Measurements from ENCODE around the gene SLC35F6.
"Not testable (repeated sequence)": the region's sequence is repeated elsewhere in the genome, so short reads cannot be mapped to it uniquely, and the experiment has no call there.

Gene SLC35F6

DNA sequence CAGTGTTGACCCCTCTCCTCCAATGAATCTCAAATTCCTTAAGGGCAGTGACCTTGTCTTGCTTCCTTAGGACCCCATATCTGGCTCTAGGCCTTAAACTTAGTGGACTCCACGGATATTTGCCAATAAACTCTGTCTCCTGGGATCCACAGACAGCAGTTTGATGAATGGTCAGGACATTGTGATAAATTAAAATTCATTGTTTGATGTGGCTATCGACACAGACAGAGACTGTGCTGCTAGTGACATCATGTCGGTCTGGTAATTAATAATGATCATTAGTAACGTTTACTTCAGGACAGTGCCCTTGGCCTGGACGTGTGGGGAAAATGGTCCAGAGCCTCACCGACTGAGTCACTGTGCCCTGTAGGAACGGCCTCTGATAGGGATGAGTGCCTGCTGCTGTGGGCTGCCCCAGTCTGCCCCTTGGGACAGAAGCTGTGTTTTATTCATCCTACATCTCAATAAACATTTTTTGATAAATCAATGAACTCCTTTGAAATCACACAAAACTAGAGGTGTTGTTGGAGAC lies 5.2 kb upstream of the SLC35F6 start:
- DNase-seq, result peak; percentile 34

GRCh38 chr2:26759845-26760244 lies 4.2 kb upstream of the SLC35F6 start:
- no peak for DNase-seq

GRCh38 chr2:26760991-26761390 lies 3.1 kb upstream of the SLC35F6 start:
- DNase-seq, result not testable (repeated sequence)

- DNase-seq, result no peak
Observed at GRCh38 chr2:26763019-26763418, 1.1 kb upstream of the SLC35F6 start.

DNA sequence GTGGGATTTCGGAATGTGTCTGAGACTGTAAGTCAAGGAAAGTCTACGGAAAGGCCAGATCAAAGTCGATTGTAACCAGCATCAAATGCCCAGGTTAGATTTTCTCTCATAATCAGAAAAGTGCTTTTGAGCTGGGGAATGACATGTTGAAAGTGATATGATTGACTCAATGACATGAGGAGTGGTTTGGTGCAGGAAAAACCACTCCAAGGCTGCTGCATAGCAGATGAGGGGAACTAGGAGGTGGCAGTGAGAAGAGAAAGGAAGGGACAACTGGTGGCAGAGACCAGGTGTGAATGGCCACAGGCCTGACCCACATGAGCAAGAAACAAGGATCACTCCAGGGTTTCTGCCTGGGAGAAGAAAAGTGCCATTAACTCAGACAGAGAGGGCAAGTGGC lies 822 bp downstream of the SLC35F6 start:
- no peak for DNase-seq

- no peak for DNase-seq
Observed at GRCh38 chr2:26765475-26766200, 1.6 kb downstream of the SLC35F6 start.

DNA sequence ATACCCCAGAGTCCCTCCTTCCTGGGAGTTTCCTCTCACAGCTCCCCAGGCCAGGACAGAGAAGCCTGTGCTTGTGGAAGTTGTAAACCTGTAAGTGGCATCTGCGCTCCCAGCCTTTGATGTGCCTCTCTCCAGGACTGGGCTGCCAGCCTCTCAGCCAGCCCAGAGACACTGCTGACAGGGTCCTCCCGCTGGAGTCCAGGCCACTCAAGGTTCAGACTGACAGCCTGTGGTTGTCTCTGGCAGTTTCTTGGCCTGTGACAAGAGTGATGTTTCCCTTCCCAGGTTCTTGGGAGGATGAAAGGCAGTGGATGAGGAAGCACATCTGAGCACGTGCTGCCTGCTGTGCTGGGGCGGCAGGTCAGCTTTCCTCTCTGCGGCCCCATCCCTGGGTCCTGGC lies 3.0 kb downstream of the SLC35F6 start:
- DNase-seq, result no peak

DNA sequence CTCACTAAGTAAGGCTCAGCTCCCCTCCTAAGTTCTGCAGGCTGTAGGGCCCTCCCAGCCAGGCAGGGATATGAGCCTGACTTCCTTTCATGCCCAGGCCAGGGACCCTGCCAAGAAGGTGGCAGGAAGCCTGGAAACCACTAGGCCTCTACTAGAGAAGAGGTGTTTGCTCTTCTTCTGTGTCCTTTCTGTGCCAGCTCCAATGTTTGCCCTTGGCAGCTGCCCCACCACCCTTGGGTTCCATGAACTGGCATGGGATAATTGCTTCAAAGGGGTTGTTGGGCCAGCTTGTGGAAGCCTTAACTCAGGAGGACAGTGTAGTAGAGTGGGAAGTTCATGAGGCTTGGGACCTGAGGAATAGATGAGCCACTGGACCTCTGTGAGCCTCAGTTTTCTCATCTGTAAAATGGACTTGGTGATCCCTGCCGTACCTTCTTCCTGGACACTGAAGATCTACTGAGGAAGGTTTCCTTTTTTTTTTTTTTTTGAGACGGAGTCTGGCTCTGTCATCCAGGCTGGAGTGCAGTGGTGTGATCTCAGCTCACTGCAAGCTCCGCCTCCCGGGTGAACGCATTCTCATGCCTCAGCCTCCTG lies 3.9 kb downstream of the SLC35F6 start:
- no peak for DNase-seq

DNA sequence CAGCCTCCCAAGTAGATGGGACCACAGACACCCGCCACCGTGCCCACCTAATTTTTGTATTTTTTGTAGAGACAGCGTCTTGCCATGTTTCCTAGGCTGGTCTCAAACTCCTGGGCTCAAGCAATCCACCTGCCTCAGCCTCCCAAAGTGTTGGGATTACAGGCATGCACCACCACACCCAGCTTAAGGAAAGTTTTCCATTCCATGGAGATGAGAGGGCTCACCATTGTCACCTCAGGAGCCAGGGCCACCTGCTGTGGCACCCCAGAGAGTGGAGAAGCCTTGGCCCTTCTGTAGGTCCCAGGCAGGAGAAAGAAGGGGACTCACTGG lies 4.6 kb downstream of the SLC35F6 start:
- no peak for DNase-seq

GRCh38 chr2:26769089-26769761 lies 5.1 kb downstream of the SLC35F6 start:
- no peak for DNase-seq

GRCh38 chr2:26770986-26771586 lies 7.0 kb downstream of the SLC35F6 start:
- peak; percentile 57 for DNase-seq

DNA sequence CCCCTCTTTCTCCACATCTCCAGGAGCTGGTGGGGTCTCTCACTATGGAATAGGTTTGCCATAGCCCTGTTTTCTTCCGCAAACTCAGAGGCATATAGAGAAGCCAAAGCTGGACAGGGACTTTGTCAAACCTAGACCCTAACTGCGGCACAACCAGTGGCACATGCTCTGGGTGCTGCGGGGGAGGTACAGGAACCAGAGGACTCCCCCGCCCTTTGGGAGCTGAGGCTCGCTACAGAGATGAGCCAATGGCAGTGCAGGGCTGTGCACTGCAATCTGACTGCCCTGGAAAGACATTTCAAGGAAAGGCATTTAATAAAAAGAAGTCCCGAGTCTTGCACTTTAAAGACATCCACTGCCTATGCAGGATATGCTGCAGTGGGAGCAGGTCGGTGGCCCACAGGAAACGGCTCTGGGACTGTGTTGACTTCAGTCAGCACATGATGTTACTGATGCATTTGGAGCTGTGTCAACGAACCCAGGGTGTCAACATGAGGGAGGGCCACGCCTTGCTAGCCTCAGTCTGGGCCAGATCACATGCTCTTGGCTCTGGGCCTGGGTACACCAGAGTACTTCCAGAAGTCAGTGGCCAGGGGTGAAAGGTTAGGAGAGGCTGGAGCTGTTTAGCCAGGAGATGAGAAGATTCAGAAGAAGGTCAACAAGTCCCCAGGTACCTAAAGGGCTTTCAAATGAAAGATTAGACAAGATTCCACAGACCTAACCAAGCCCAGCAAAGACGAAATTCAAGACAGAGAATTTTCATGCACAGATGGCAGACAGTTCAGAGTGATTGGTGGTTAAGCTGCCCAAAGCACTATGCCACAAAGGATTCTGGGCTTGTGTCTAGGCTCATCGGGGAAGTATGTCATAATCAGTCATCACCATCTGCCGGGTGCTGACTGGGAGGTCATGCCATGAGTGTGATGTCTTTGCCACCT lies 8.2 kb downstream of the SLC35F6 start:
- peak; percentile 27 for DNase-seq

DNA sequence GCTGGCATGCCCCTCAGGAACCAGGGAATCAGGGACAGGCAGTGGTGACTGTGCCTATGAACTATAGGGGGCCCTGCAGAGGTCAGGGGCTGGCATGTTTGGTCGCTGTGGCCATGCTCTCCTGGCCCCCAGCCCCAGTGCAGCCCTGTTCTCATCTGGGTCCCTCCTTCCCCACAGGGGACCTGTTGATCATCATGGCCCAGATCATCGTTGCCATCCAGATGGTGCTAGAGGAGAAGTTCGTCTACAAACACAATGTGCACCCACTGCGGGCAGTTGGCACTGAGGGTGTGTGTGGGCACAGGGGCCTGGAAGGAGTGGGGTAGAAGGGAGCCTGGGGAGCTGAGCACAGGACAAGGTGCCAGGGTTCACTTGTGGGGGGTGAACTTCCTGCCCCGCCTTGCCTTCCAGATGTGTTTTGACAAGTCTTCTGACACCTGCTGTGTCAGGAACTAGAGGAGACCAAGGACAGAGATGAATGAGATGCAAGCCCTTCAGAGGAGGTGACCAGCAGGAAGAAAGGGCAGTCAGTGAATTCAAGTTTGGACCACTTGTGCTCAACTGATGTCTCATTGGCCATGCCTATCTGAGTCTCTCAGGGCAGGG lies 12.2 kb downstream of the SLC35F6 start:
- no peak for DNase-seq

GRCh38 chr2:26778098-26778497 lies 14.0 kb downstream of the SLC35F6 start:
- no peak for DNase-seq

GRCh38 chr2:26778507-26778906 lies 14.4 kb downstream of the SLC35F6 start:
- DNase-seq, result no peak

DNA sequence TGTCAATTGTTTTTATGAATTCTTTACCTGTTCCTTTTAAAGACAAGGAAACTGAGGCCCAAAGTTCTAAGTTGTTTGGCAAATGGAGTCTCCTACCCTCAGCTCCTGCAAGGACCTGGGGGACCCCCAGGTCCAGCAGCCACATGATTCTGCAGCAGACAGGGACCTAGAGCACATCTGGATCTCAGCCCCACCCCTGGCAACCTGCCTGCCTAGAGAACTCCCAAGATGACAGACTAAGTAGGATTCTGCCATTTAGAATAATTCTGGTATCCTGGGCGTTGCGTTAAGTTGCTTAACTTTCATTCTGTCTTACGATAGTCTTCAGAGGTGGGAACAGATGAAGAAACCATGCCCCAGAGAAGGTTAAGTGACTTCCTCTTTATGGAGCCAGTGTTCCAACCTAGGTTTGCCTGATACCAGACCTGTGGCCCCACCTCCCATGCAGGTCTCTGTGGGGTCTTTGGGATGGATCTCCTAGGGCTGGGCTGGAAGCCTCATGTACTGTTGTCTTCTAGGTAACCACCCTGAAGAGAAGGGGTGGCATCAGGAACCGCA lies 16.2 kb downstream of the SLC35F6 start:
- DNase-seq, result no peak

GRCh38 chr2:26782876-26783704 lies 19.0 kb downstream of the SLC35F6 start:
- DNase-seq, result no peak

DNA sequence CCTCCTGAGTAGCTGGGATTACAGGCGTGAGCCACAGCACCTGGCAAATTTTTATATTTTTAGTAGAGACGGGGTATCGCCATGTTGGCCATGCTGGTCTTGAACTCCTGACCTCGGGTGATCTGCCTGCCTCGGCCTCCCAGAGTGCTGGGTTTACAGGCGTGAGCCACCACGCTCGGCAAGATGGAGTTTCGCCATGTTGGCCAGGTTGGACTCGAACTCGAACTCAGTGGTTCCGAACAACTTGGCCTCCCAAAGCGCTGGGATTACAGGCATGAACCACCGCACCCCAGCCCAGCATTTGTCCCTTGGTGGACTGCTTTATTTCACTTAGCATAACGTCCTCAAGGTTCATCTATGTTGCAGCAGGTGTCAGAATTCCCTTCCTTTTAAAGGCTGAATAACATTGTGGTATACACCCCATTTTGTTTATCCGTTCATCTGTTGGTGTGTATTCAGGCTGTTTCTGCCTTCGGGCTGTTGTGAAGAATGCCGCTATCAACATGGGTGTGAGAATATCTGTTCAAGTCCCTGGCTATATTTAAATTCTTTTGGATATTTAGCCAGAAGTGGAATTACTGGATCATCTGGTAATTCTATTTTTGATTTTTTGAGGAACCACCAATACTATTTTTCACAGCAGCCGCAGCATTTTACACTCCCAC lies 20.6 kb downstream of the SLC35F6 start:
- DNase-seq, result no peak

- DNase-seq, result peak; percentile 100
Observed at GRCh38 chr2:26785431-26786206, 21.5 kb downstream of the SLC35F6 start, which contains the start of gene CENPA. Gene CENPA, plus strand, starts transcription at chr2:26786056. Its CDS starts 141 bp downstream, at chr2:26786197.
